Left ventricle myocardium superior (tissue), 1 donor: ENCODE measurements around the gene NDUFS2. TPM values are rescaled to one million over a fixed set of nuclear protein-coding genes. Genes with fewer than 3 reads are reported as not detected.
A peak's percentile ranks its signal among the peaks of the same experiment; 100 is the strongest.
"Not testable (repeated sequence)": the region's sequence is repeated elsewhere in the genome, so short reads cannot be mapped to it uniquely, and the experiment has no call there.

Experiments used
- ATAC-seq: fragments of 200-7000 bp; cut with Tn5 transposase; one replicate; pipeline ENCODE4 v1.9.1; 2020; ENCODE audit warnings: mild to moderate bottlenecking, moderate library complexity
- DNase-seq: peaks from one replicate; pipeline ENCODE4 v3.0.0-alpha.2; 2020
- intact Hi-C: fragments of 100-400 bp; cut with micrococcal nuclease; formaldehyde crosslinking; loops from one replicate; pipeline ENCODE4 v1.11.0; 2022
- total RNA-seq: library from RNA; stranded (reverse); fragmentation: NEBNext Ultra II Directional; extraction: Animal tissue kit (Norgen Biotek cat#: 25700); gene quantifications from one replicate; pipeline ENCODE4 v1.2.1, GENCODE V29; 2021
- donor health status: DM: no; HTN: yes; CAD: no; lungs with severe emphysema.

Gene NDUFS2
- total RNA-seq, 1 donor from 2014 or later, result 335 TPM

DNA sequence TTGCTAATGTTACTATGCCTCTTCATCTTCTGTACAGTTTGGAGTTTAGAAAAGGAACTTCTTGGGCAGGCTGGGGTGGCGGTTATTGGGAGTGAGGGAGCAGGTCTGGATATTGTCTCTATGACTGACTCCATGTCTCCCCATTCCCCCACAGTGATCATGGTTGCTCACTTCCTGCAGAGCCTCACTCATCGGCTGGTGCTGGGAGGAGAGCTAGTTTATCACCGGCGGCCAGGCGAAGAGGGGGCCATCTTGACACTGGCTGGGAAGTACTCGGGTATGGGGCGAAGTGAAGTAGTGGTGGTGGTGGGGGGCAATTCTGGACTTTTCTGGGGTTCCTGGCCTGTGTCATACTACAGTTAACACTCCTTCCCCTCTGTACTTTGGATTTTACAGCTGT lies 25.9 kb downstream of the NDUFS2 start:
- no peak for ATAC-seq
- DNase-seq, result no peak
- intact Hi-C loops, result loop anchor here (10.0 kb wide), 2 partner anchors 77 to 157 kb away; partner anchors contain the start of gene MPZ

DNA sequence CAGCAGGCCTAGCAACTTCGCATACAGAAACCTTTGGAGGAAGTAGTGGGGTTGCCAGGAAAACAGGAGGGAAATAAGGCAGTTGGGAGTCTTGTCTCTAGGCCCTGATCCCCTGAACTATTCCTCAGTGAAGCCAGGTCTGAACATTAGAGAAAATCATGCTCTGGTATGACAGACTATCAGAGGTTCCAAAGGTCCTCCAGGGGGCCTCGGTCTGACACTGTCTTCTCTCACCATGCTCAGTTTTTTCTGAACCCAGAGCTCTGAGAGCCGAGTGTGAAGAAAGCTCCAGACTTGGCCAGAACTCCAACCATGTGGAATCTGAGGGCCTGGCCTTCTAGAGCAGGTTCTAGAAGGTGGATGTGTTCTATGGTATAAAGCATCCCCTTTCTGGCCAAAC lies 27.7 kb downstream of the NDUFS2 start:
- intact Hi-C loops, result loop anchor here (10.0 kb wide), 2 partner anchors 75 to 155 kb away; partner anchors contain the start of gene MPZ
- ATAC-seq (no peak), DNase-seq (no peak)

- intact Hi-C loops, result no loop called here
- no peak for DNase-seq
- no peak for ATAC-seq
Measured at GRCh38 chr1:161230762-161231161, 28.6 kb downstream of the NDUFS2 start.

DNA sequence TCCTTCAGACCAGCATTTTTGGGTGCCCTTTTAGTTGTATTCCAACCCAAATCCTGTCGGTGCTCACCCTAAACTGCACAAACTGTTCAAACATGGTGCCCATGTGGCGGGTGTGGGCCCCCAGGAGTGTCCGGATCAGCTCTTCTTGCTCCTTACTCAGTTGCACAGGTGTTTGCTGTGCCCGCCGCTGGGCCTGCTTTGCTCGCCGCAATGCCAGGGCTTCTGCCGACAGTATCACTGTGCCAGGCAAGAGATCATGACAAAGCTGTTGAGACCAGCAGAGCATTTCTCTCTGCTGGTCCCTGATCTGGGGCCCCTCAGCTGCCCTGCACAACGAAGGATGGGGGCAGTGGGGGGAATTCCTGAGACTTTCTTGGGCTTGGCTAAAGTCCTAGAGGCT lies 30.9 kb downstream of the NDUFS2 start:
- no peak for ATAC-seq
- intact Hi-C loops, result no loop called here
- no peak for DNase-seq

DNA sequence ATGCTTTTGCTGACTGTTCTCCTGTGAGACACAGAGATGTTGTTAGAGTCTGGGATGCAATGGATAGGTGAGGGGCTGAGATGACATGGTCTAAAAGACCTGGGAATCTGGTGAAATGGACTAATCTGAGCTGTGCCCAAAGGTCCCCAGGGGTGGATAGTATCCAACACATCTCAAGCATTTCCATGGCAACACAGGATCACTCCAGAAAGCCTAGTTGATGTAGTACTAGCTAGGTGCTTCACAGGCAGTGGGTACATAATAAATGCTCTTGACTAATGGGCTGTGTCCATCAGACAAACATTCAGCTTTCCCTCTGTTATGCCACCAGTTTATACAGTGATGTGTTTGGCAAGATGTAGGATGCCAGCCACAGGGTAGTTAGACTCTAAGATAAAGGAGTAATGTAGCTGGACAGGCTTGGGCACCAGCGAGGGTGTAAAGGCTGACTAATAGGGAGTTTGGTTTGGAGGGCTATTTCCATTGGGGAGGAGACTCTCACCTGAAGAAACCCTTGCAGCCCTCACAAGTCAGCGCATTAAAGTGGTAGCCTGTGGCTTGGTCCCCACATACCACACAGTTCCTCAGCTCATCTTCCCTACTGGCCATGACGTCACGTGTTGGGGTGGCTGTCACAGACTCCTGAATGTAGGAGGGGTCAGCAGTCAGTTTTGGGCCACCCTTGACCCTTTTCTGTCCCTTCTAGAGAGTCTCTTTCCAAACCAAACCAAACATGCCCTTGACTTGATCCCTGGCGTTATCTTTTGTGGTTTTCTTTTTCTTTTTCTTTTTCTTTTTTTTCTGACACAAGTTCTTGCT lies 34.0 kb downstream of the NDUFS2 start:
- intact Hi-C loops, result no loop called here
- DNase-seq (no peak), ATAC-seq (no peak)

DNA sequence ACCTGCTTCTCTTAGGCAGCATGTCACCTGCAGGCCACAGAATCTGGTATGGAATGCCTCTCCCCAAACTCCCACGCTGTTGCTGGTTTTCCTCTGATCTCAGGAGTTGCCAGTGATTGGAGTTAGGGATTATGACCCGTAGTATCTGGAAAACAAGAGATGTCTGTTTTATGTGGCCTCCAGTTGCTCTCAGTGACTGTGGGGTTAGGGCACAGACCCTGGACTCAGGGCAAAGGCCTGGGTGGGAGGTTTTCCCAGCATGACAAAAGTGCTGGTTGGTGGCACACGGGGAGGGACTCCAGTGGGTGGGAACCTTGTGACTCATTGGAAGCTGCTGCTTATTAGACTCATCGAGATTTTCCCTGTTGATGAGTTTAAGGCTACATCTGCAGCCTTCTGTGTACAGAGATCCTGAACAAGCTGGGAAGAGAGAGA lies 35.9 kb downstream of the NDUFS2 start, which contains the start of gene NR1I3:
Gene NR1I3 (minus strand): TSS at position 165 of the 435 bp plus-strand sequence. CDS start 1,638 bp downstream, outside the sequence.
- no peak for DNase-seq
- no peak for ATAC-seq
- intact Hi-C loops, result no loop called here

GRCh38 chr1:161241682-161242081 lies 39.5 kb downstream of the NDUFS2 start:
- DNase-seq (no peak), ATAC-seq (no peak)
- intact Hi-C loops, result no loop called here

GRCh38 chr1:161242313-161242712 lies 40.1 kb downstream of the NDUFS2 start:
- ATAC-seq (no peak), DNase-seq (no peak)
- intact Hi-C loops, result no loop called here

- ATAC-seq, result no peak
- intact Hi-C loops, result no loop called here
- no peak for DNase-seq
Measured at GRCh38 chr1:161244888-161245287, 42.7 kb downstream of the NDUFS2 start.

DNA sequence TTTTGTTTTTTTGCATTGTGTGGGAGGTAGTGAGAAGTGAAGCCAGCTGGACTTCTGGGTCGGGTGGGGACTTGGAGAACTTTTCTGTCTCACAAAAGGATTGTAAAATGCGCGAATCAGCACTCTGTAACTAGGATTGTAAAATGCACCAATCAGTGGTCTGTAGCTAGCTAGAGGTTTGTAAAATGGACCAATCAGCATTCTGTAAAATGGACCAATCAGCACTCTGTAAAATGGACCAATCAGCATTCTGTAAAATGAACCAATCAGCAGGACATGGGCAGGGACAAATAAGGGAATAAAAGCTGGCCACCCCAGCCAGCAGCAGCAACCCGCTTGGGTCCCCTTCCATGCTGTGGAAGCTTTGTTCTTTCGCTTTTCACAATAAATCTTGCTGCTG lies 47.9 kb downstream of the NDUFS2 start:
- ATAC-seq, DNase-seq, intact Hi-C loops: not testable (repeated sequence)

DNA sequence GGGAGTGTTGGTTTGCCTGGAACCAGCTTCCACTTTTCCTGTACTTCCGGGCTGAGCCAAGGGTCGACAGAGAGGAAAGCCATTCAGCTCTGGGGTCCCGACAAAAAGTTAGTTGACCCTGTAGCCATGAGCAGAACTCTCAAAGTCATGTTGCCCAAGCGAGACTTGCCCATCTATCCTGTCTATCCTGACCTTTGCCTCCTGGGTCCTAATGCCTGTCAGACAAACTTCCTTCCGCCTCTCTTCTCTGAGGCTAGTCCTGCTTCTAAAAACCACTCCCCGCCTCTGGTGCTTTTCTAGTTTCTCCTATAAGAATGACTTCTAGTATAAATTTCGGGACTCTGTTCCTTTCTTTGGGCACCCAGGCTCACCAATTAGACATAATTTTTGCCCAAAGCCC lies 48.7 kb downstream of the NDUFS2 start:
- DNase-seq (no peak), ATAC-seq (no peak)
- intact Hi-C loops, result no loop called here

GRCh38 chr1:161251579-161251978 lies 49.4 kb downstream of the NDUFS2 start:
- intact Hi-C loops, result no loop called here
- no peak for DNase-seq
- no peak for ATAC-seq

GRCh38 chr1:161255302-161255701 lies 53.1 kb downstream of the NDUFS2 start:
- ATAC-seq, intact Hi-C loops, DNase-seq: not testable (repeated sequence)

- ATAC-seq, intact Hi-C loops, DNase-seq: not testable (repeated sequence)
Measured at GRCh38 chr1:161255955-161256520, 53.9 kb downstream of the NDUFS2 start.

- intact Hi-C loops, DNase-seq, ATAC-seq: not testable (repeated sequence)
Measured at GRCh38 chr1:161257109-161257508, 54.9 kb downstream of the NDUFS2 start.

DNA sequence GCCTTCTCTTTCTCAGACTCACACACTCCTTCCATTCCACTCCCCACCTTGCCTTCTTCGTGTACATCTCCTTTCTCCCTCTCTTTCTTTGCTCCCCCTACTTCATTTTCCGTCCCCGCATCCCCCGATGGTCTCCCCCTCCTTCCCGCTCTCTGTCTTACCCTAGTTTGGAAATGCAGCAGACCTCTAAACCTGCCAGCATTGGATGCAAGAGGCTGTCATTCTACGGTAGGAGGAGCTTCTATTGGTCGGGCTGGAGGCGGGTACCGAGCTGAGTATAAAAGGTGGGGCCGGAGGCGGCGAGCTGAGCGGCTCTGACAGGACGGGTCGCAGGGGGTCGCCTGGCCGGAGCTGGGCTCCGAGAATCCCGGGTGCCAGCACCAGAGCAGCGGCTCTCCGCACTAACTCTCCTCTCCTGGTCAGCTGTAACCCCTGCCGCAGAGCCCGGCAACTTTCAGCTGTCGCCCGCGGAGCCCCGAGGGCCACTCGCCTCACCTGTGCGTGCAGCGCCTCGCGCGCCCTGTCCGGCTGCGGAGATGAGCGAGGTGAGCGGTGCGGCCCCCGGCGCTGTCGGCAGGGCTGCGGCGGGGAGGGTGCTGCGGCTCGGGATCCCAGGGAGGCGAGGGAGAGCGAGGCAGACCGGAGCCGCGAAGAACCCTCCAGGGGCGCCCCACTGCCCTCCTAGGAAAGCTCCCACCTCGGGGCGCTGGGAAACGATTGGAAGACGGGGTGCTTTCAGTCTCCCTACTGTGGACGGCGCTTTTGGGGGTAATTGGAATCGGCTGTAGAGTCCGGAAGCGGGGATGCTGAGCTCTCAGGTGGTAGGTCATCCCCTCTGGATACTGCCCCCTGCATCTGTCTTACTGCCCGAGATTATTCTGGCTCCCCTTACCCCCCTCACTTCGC lies 56.5 kb downstream of the NDUFS2 start, which contains the start of gene PCP4L1:
Gene PCP4L1 (plus strand): TSS at position 307 of the 906 bp plus-strand sequence. CDS start 230 bp downstream, at position 537.
- peak; percentile 85 for ATAC-seq
- peak; percentile 47 for DNase-seq
- intact Hi-C loops, result no loop called here

DNA sequence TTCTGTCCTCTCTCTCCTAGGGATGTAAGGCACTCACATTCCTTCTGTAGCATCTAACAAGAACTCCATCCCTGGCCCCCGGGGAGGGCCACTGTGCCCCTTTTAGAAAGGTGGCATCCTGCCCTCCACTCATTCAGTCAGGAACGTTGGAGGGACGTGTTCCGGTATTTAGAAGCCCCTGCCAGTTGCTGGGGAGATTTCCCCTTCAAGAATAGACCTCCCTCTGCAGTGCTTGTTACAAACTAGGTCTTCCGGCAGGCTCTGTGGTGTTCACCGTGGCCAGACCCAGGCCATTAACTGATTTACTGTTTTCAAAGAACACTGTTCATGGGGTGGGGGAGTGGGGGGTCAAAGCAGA lies 57.2 kb downstream of the NDUFS2 start:
- intact Hi-C loops, result no loop called here
- ATAC-seq (no peak), DNase-seq (no peak)

DNA sequence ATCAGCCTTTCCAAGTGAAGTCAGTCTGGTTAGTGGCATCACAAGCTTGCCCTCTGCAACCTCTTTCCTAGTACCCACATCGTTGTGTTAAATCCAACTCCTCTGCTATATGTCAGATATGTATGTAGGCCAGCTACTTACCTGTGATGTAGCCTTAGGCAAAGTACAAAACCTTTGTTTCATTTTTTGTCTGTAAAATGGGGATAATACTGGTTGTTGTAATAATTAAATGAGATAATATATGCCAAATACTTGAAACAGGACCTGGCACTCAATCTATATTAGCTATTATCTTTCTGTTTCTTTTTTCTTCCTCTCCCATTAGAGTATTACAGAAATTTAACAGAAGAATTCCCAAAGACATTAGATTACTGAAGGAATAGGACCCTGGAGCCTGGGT lies 57.6 kb downstream of the NDUFS2 start:
- DNase-seq (no peak), ATAC-seq (no peak)
- intact Hi-C loops, result no loop called here
